OCI-LY3 (cell line): ENCODE results near the gene DPT.

Experiments
- CTCF ChIP-seq: fragments of 200-600, 300-600 bp; sonication (generic); IDR thresholded peaks from 2 replicates; pipeline ENCODE4 v1.5.1; 2014; ENCODE audit warnings: antibody characterized with exemption, low read length, low read depth
- EZH2phosphoT487 ChIP-seq: fragments of 200-600 bp; shearing (Covaris generic); IDR thresholded peaks from 2 replicates; pipeline ENCODE4 v1.6.1; 2018; ENCODE audit warnings: antibody characterized with exemption, mixed run types, low read depth

DNA sequence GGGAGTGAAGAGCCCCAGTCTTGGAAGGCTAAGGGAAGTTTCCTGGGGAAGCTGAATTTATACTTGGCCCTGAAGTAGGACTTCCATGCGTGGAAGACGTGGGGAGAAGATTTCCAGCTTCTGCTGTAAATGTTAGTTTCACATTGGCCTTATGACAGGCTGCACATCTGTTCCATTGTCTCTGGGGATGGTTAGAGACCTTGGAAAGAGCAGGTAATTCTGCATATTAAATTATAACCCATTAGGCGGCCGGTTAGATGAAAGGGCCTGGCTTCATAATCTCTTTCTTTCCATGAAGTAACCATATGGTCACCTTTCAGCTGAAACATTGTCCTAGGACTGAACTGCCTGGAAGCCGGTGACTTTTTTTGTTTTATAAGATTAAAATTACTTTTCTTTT, 37.5 kb downstream of the DPT start:
- TF ChIP-seq CTCF (no peak), EZH2phosphoT487 (no peak)
